Prostate gland (tissue), 2 donors: Measurements from ENCODE around the gene GRAMD2B. TPM values are rescaled to one million over a fixed set of nuclear protein-coding genes. Genes with fewer than 3 reads are reported as not detected.
A peak's percentile ranks its signal among the peaks of the same experiment; 100 is the strongest.

ENCODE experiments used
- DNase-seq: peaks from one replicate; pipeline ENCODE4 v3.0.0-alpha.2; 2019; ENCODE audit warnings: low spot score
- H3K27ac ChIP-seq, 2 donors: fragments of 200-600 bp; sonication (generic); 2 replicates each; pipeline ENCODE4 v1.5.1; 2017 to 2019
- H3K27me3 ChIP-seq: fragments of 200-600 bp; sonication (generic); replicated peaks from 2 replicates; pipeline ENCODE4 v1.5.1; 2019; ENCODE audit not compliant: insufficient read depth
- H3K36me3 ChIP-seq, 2 donors: fragments of 200-600 bp; sonication (generic); 1 replicate in 1 of 2; 2 replicates in 1 of 2; pipeline versions ENCODE4 v1.5.1 to v1.8.1; 2017 to 2019
- H3K4me1 ChIP-seq: fragments of 200-600 bp; sonication (generic); replicated peaks from 2 replicates; pipeline ENCODE4 v1.5.1; 2019
- H3K4me3 ChIP-seq, 2 donors: fragments of 200-600 bp; sonication (generic); 2 replicates each; pipeline ENCODE4 v1.5.1; 2017 to 2019
- H3K9me3 ChIP-seq: fragments of 200-600 bp; sonication (generic); 2 replicates; pipeline ENCODE4 v1.5.1; 2017
- POLR2A ChIP-seq: fragments of 450-650 bp; IDR thresholded peaks from one replicate; pipeline ENCODE4 v1.6.1; 2016; ENCODE audit warnings: antibody characterized with exemption, mild to moderate bottlenecking
- POLR2AphosphoS5 ChIP-seq: sonication (generic); formaldehyde crosslinking; IDR thresholded peaks from one replicate; pipeline ENCODE4 v1.6.1; 2017; ENCODE audit warnings: antibody characterized with exemption
- WGBS: methylation state at CpG from one replicate; pipeline ENCODE4 v1.1.5; 2018; 5-methylcytosine and 5-hydroxymethylcytosine counted together
- intact Hi-C: fragments of 100-400 bp; cut with DNase I; formaldehyde crosslinking; loops from one replicate; pipeline ENCODE4 v1.14.2; 2022
- total RNA-seq, 2 donors: library from RNA; depleted of rRNA; stranded (reverse); fragments of >200 nt; gene quantifications; one replicate each; pipeline ENCODE4 v1.1.0, GENCODE V29; 2016
- TF ChIP-seq, protein P1 (sequence below), 4 experiments: fragments of 200-600 bp in 2 of 4; fragments of 450-650 bp in 2 of 4; sonication (generic) in 2 of 4; IDR thresholded peaks; 1 replicate in 3 of 4; 2 replicates in 1 of 4; pipeline ENCODE4 v1.5.1; 2016 to 2019; ENCODE audit warnings: antibody characterized with exemption in 4 of 4, mild to moderate bottlenecking in 2 of 4, moderate library complexity in 2 of 4

Gene GRAMD2B
- total RNA-seq, 2 donors from 2014 or later, result 32.1 to 34.4 TPM

DNA sequence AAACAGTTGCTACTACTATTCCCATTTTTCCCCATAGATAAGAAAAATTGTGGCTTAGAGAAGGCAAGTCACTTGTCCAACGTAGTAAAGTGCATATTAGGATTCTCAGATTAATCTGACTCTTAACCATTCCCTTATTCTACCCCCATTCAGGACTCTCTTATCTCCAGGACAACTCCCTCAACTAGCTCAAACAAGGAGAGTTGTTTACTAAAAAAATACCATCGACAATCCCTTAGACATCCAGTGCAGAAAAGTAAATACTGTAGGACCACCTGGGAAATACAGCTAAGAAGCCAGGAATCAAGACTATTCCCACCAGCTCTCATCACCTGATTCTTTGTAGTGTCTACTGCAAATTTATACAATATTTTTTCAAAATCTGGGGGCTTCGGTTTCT, 9.4 kb upstream of the GRAMD2B start:
- Histone ChIP-seq H3K27me3 (no peaks in the 10 kb centered on the region), H3K4me1 (peaks cover 6% of the 10 kb centered on the region), H3K9me3 (no peaks in the 10 kb centered on the region), H3K4me3 (no peak overlapping the region), H3K27ac (no peak overlapping the region), H3K36me3 (no peaks in the 10 kb centered on the region)
- 70% methylated on average over 3 of the region's 3 CpGs for WGBS
- intact Hi-C loops, result no loop called here
- TF ChIP-seq POLR2A (no peak), POLR2AphosphoS5 (no peak)
- TF ChIP-seq, protein P1, sequence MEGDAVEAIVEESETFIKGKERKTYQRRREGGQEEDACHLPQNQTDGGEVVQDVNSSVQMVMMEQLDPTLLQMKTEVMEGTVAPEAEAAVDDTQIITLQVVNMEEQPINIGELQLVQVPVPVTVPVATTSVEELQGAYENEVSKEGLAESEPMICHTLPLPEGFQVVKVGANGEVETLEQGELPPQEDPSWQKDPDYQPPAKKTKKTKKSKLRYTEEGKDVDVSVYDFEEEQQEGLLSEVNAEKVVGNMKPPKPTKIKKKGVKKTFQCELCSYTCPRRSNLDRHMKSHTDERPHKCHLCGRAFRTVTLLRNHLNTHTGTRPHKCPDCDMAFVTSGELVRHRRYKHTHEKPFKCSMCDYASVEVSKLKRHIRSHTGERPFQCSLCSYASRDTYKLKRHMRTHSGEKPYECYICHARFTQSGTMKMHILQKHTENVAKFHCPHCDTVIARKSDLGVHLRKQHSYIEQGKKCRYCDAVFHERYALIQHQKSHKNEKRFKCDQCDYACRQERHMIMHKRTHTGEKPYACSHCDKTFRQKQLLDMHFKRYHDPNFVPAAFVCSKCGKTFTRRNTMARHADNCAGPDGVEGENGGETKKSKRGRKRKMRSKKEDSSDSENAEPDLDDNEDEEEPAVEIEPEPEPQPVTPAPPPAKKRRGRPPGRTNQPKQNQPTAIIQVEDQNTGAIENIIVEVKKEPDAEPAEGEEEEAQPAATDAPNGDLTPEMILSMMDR (IDR thresholded peaks at IDR 0.05), result no peak
- DNase-seq, result no peak

DNA sequence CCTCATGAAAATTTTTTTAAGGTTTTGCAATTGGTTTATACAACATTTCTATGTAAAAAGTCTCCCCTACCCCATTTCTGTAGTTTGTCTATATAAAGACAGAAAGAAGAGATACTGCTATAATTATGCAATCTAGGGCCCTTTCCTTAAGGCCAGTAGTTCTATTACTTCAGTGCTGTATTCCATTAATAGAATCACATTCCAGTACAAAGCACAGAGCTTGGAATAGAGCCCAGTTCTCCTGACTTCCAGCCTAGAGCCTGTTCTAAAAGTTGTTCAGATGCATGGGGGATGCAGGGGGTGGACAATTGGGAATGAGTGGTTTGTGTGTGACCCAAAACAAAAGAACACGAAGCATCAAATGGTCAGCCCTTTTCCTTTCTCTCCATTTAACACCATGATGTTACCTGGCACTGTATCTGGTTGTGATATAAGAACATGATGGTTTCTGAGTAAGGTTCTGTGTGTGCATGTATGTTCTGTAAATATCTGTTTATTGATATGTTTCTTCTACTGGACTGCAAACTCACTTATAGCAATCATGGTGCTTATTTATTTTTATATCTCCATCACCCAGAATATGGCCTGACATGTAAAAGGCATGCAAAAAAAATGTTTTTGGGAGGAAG, 8.2 kb upstream of the GRAMD2B start:
- no peaks in the 10 kb centered on the region for H3K36me3 ChIP-seq
- H3K27ac ChIP-seq, result peak overlapping the region; percentile 2 to 41
- no peaks in the 10 kb centered on the region for H3K27me3 ChIP-seq
- intact Hi-C loops, result no loop called here
- peak; percentile 40 for DNase-seq
- no peak overlapping the region for H3K4me3 ChIP-seq
- no peaks in the 10 kb centered on the region for H3K9me3 ChIP-seq
- TF ChIP-seq POLR2AphosphoS5 (peak; percentile 69), POLR2A (no peak)
- H3K4me1 ChIP-seq, result peaks cover 6% of the 10 kb centered on the region
- 52% methylated on average over 1 of the region's 1 CpG for WGBS

DNA sequence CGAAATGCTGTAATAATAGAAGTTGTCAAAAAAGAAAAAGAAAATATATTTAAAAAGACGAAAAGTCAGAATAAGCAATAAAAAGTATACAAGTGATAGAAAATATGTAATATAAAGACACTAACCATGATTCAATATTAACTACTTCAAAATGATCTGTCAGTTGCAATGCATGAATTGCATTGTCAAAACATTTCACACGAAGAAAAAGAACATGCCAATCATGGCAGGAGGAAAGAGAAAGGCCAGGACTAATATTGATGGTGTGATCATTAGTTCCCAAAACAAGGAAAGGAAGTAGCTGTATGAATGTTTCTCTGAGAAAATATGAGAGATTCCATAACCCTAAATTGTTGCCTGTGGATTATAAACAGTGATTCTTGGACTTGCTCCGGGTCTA, 7.4 kb upstream of the GRAMD2B start:
- peaks cover 6% of the 10 kb centered on the region for H3K4me1 ChIP-seq
- H3K27ac ChIP-seq, result no peak overlapping the region
- WGBS, result 86% methylated on average over 4 of the region's 4 CpGs
- H3K27me3 ChIP-seq, result no peaks in the 10 kb centered on the region
- no peaks in the 10 kb centered on the region for H3K36me3 ChIP-seq
- H3K9me3 ChIP-seq, result no peaks in the 10 kb centered on the region
- no peak for TF ChIP-seq POLR2AphosphoS5
- TF ChIP-seq POLR2A, result no peak
- TF ChIP-seq, protein P1 (IDR thresholded peaks at IDR 0.05), result no peak
- no peak overlapping the region for H3K4me3 ChIP-seq
- DNase-seq, result no peak
- intact Hi-C loops, result no loop called here

DNA sequence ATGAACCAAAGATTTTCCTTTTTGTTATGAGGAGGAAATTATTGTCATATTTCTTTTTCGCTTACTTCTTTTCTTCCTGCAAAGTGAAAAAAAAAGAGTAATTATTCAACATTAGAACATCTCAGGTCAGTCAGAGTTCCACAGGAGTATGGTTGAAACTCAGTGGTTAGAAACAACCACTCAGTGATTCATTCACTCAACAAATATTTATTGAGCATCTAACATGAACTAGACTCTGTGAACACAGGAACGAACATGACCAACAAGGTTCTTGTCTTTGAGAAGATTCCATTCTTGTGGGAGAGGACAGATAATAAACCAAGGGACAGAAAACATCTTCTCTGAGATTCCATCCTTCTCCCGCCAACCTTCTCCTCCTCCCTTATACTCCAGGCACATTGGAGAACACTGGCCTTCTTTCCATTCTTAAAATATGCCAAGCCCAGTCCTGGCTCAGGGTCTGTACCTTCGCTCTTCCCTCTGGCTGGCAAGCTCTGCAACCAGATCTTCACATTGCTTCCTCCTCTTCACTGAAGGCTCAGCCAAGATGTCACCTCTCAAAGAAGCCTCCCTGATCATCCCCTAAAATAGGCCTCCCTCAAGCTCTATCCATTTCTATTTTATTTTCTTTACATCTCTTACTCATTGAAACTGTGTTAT, 6.8 kb upstream of the GRAMD2B start:
- H3K36me3 ChIP-seq, result no peaks in the 10 kb centered on the region
- intact Hi-C loops, result no loop called here
- no peak overlapping the region for H3K4me3 ChIP-seq
- TF ChIP-seq POLR2AphosphoS5 (no peak), POLR2A (no peak)
- TF ChIP-seq, protein P1 (IDR thresholded peaks at IDR 0.05), result no peak
- no peaks in the 10 kb centered on the region for H3K9me3 ChIP-seq
- no peak overlapping the region for H3K27ac ChIP-seq
- no peaks in the 10 kb centered on the region for H3K27me3 ChIP-seq
- H3K4me1 ChIP-seq, result peaks cover 6% of the 10 kb centered on the region
- DNase-seq, result no peak
- WGBS, result 93% methylated on average over 4 of the region's 4 CpGs

DNA sequence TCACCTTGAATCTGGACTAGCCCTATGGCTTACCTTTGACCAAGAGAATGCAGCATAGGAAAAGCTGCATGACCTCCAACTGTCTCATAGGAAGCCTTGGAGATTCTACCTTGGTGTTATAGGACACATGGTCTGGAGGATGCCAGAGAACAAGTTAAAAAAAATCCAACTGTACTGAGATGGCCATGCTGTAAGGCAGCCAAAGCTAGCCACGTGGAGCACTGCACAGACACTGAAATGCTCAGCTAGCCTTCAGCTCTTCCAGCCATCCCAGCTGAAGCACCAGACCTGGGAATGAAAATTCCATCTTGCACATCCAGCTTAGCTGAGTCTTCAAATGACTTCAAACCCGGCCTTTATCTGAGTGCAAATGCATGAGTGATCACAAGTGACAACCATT, 6.0 kb upstream of the GRAMD2B start:
- no peaks in the 10 kb centered on the region for H3K36me3 ChIP-seq
- DNase-seq, result no peak
- H3K27me3 ChIP-seq, result no peaks in the 10 kb centered on the region
- no peak for TF ChIP-seq POLR2AphosphoS5
- TF ChIP-seq POLR2A, result no peak
- TF ChIP-seq, protein P1 (IDR thresholded peaks at IDR 0.05), result no peak
- H3K9me3 ChIP-seq, result no peaks in the 10 kb centered on the region
- no peak overlapping the region for H3K4me3 ChIP-seq
- intact Hi-C loops, result no loop called here
- peaks cover 6% of the 10 kb centered on the region for H3K4me1 ChIP-seq
- WGBS, result 91% methylated on average over 2 of the region's 2 CpGs
- H3K27ac ChIP-seq, result no peak overlapping the region
